Right kidney (tissue), 9 donors: ENCODE results near the gene NEUROD6.

ENCODE experiments used
- DNase-seq: peaks from one replicate; pipeline ENCODE4 v3.0.0-alpha.2; 2016
- long read RNA-seq, 8 donors: transcript quantifications; one replicate each; lab custom pipeline, GENCODE V29; 2026

The NEUROD6 gene
- long read RNA-seq, donor 1: 0 reads
- long read RNA-seq, donor 2: 0 reads
- long read RNA-seq, donor 3: 0 reads
- long read RNA-seq, donor 4: 0 reads
- long read RNA-seq, donor 5: 0 reads
- long read RNA-seq, donor 6: 0 reads
- long read RNA-seq, donor 7: 0 reads
- long read RNA-seq, donor 8: 0 reads

DNA sequence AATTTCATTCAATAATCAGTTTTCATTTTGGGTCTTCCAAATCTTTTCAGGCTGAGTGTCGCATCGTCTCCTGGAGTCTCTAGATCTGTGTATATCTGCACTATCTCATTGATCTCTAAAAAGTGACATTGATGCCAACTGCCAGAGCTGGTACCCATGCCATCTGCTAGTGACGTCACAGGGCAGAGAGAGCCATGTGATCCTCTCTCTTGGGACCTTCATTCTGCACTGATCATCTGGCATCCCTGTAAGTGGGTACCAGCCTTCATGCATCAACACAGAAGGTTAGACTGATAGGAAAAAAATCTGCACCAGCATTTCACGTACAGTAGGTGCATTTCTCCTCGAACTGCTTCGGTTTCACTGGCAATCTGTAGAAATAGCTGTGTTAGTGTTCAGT lies at the start of gene NEUROD6:
TSS of gene NEUROD6 (minus strand) at position 124 of the 400 bp plus-strand sequence. CDS start 1,458 bp downstream, outside the sequence.
- no peak for DNase-seq

GRCh38 chr7:31384466-31384865 lies 43.9 kb upstream of the NEUROD6 start:
- DNase-seq: no peak

DNA sequence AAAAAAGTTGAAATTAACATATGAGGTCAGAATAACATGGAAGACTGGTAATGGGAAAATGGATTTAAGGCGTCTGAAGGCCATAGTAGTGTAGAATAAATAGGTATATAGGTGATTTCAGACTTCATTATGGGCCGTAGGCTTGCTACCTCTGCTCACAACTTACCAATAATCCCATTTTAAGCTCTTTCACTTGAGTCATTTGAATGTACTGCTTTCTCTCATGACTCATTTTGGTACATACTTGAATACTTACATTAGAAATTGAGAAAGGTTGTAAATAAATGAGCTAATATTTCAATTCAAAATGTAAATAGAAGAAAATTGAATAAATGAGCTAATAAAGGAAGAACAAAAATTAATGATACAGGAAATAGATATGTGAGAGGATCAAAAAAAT lies 42.2 kb upstream of the NEUROD6 start:
- no peak for DNase-seq

DNA sequence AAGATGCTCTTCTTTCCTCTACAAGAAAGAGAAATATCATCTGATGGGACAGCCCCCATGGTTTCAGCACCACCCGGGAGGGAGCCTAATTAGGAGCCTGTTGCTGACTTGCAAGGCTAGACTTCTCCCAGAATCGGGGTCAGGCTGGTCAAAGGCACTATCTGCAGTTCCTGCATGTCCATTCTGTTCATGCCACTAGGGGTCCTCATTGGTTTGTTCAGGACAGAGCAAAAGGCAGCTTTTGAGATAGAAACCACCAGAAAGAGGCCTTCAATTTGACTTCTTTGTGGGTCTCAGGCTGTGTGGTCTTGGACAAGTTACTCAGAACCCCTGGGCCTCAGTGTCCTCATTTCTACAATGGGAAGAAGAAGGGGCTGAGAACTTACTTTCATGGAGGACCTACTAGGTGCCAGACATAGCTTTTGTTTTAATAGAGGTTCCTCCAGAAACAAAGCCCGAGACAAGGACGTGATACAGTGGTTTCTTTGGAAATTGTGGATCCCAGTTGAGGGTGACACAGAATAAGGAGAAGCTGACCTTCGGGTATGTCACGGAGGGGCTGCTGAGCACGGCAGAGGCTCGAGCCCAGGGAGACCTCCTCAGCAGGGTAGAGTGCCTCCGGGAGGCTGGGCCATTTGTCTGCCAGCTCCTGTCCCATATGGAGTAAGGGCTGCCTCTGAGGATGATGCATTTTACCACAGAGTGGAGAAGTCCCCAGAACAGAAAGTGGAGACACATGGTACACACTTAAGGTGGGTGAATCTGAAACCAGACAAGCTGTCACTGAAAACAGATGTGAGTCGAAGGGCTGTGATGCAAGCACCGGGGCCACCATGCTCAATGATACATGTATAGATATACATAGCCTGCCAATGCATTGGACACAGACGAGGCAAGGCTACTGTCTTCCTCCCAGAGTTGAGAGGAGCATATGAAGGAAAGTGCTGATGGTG lies 33.1 kb upstream of the NEUROD6 start:
- DNase-seq: peak; percentile 7

DNA sequence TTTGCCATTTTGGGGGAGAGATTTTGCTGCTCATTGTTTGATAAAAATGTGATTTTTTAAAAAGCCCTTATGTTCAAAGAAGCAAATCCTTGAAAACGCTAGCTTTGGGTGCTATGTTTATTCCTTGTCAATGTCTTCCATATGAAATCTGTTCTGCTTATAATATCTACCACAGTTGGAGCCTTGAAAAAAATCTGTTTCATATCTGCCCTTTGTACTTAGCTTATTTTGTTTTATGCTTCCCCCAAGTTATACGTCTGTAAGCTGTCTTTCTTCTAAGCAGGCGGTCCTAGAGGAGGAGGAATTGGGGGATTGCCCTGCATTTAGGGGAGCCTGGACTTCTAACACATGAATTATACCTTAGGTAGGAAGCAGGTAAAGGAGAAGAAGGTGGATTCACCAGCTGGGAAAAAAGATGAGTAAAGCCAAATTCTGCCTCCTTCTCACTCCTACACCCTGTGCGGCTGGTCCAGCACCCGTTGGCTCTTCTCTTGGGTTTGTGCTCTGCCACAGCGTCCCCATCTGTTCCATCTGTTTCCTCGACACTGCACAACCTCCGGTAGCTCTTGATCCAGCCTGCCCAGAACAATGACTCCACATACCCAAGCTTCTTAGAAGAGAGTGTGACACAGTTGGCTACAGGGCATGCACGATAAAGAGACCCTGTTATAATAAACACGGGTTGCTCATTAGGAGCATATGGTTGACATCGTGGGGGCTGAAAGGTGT lies 31.9 kb upstream of the NEUROD6 start:
- DNase-seq: no peak

- DNase-seq: no peak
Measured at GRCh38 chr7:31371621-31372020, 31.1 kb upstream of the NEUROD6 start.

DNA sequence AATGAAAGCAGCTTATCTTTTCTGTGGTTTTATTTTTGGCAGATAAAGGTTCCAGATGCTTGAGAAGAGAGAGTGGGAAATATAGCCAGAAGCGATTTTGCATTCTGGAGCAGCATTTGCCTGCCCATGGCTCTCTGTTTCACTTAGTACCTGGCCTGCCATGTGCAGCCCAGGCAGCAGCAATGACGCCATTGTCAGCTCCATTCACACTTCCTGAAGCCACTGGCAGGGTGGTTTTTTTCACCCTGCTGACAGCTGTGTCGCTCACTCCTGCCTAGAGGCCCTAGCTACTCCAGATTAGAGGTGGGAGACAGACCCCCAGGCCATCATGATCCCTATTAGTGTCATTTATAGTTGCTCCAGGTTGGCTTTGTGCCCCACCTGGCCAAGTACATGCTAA lies 30.1 kb upstream of the NEUROD6 start:
- no peak for DNase-seq

DNA sequence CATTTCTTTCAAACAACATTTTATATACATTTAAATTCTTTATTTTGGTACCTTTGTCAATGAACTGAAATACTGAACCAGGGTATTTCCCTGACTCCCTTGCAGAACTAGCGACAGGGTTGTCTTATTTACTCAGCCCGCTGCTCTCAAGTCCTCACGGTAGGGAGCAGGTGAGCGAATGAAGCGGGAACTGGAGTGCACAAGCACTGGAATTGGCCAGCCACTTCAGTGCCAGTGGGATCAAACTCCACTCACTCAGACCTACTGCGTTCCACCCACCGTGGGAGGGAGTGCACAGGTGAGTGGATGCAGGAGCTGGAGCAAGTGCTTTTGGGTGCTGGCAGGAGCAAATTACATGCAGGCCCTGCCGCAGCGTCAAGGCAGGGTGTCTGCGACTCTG lies 28.1 kb upstream of the NEUROD6 start:
- DNase-seq: no peak

DNA sequence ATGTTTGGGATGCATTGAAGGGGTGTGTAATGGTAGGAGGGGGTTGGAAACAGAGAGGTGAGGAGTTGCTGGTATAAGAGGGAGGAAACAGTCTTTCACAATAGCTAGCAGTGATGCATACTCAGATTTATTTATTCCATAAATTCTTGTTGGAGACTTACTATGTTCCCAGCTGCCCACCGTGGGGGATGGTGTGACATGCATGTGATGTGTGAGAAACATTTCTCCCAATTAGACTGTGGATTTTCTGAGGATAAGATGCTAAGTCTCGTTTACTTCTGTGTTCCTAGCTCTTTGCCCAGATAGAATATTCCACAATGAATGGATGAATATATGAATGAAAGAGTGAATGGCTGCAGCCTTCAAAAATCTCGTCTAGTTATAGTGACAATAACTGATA lies 23.0 kb upstream of the NEUROD6 start:
- DNase-seq: no peak

DNA sequence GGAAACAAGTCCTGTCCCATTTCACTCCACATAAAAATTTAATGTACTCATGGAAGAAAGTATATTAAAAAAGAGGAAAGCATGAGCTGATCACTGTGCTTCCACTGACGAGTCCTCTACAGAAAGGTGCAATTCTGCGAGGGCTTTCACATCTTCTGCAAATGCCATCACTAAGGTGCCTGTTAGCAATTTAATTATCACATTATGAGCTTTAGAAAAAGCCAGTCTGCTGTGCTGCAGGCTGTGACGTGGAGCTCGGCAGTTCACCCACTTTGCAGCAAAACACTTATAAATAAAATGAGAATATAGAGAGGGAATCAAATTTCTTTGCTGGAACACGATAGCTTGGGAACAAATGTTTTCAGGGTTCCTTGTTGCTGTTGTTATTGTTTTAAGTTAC lies 22.5 kb upstream of the NEUROD6 start:
- DNase-seq: no peak

GRCh38 chr7:31362401-31362800 lies 21.9 kb upstream of the NEUROD6 start:
- DNase-seq: no peak

DNA sequence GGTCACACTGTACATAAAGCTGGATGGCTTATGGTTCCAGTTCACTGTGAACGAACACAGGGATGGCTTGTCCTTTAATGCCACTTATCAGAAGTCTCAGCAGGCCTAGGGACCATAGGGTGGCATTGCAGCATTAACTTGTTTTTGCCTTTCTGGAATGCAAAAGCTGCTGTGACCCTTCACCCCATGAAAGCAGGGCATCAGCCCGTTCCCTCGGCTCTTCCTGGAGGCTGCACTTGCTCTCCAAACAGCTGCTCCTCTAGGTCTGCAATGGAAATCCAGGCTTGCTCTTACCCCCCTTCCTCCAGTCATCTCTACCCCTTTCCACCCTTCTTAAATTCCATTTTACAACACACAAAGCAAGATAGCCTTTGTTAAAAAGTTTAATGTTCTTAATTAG lies 17.9 kb upstream of the NEUROD6 start:
- DNase-seq: no peak

DNA sequence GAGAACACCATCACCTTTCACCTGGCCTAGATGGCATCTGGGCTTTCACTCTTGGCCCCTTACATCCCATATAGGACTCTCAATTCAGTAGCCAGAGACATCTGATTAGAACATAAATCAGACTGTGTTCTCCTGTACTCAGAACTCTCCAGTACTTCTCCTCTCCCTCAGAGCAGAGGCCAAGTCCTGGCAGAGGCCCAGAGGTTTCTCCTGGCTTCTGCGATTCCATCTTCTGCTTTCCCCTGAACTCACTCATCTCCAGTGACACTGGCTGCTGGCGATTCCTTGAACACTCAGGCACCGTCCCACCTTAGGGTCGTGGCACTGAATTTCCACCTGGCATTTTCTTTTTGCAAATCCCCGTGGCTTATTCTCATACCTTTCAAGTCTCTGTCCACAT lies 4.9 kb upstream of the NEUROD6 start:
- no peak for DNase-seq

DNA sequence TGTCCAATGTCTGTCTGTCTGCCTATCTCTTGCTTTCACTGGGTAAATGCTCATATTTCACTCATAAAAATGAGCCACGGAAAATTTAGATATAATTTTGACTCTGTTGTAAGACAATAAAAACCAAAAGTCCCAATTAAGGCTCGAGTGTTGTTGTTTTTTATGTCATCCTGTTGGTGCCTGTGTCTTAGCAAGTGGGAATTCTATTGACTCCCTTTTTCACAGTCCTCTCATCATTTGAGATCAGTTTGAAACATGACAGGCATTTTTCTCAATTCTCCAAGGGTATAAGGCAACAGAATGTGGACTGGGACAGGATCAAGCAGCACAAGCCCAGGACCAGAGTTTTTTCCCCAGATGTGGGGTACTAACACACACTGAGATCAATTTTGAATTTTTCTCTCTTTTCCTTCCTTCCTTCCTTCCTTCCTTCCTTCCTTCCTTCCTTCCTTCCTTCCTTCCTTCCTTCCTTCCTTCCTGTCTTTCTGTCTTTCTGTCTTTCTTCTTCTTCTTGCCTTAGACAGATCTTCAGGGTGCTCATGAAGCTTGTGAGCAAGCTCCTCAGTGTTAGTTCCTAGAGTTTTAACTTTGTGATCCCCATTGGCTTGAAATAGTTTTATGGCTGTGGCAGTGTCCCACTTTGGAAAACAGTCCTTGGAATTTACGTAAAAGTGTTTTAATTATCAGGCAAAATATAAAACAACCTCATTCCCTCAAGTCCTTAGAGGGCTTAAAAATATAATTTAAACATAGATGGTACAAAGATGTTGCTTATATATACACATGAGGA lies 3.2 kb upstream of the NEUROD6 start:
- no peak for DNase-seq

- DNase-seq: no peak
Measured at GRCh38 chr7:31341141-31341540, 615 bp upstream of the NEUROD6 start.

DNA sequence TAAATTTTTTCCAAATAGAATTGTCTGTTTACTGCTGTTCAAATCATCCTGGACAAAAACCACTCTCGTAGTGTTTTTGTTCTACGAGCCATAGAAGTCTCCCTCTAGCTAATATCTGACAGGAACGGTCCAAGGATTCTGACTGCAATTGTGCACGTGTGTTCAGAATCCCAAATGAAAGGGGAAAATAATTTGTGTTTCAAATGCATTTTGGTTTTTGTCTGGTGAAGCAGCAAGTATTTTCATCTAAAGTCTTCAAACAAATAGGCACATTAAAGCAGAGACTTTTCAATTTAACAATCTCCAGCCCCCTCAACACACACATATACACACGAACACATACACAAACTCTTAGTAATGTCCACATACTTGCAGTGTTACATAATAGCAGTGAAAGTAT lies 475 bp downstream of the NEUROD6 start:
- DNase-seq: no peak

DNA sequence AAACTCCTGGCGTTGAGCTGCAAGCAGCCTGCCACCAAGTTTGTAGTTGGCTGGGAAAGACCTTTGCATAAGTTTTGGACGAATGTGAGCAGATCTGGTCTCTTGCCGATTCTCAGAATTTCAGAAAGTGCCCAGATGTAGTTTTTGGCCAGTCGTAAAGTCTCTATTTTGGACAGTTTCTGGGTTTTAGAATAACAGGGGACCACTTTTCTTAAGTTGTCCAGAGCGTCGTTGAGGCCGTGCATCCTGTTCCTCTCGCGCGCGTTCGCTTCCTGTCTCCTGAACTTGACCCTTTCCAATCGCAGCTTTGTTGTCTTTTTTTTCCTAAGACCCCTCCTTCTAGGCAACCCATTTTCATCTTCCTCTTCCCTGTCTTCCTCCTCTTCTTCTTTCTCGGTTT lies 1.8 kb downstream of the NEUROD6 start:
- no peak for DNase-seq

- DNase-seq: no peak
Measured at GRCh38 chr7:31337002-31337565, 3.4 kb downstream of the NEUROD6 start.

- DNase-seq: peak; percentile 42
Measured at GRCh38 chr7:31336202-31337001, 4.1 kb downstream of the NEUROD6 start.

DNA sequence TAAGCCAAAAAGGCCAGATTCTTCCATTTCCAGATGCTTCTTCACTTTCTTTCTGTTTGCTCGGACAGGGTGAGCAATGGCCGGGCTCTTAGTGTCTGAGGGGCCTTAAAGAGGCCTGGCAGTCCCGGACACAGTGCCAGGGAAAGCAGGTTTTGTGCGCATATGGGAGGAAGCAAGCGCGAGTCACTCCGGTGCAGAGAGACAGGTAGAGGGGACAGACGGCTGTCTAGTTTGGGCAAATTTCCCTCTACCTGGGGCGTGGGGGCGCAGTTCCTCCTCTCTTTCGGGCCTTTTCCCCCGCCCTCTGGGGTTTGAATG lies 4.7 kb downstream of the NEUROD6 start:
- DNase-seq: no peak

- DNase-seq: no peak
Measured at GRCh38 chr7:31335161-31335856, 5.2 kb downstream of the NEUROD6 start.
